A673 (cell line): Measurements from ENCODE around the gene OVCH1. TPM values are rescaled to one million over a fixed set of nuclear protein-coding genes. Genes with fewer than 3 reads are reported as not detected.

ENCODE experiments used
- BruUV-seq: library from RNA; stranded (reverse); fragments of 400-500 nt; replicated peaks from 2 replicates; lab custom pipeline; 2021; lab: Mats Ljungman, UMichigan
- CTCF ChIA-PET: fragments of 300-600 bp; sonication (Branson Sonifier 250); formaldehyde crosslinking; loops from one replicate; lab custom pipeline; 2022; ENCODE audit warnings: antibody characterized with exemption; lab: Charles Lee
- POLR2A ChIA-PET: fragments of 300-600 bp; sonication (Branson Sonifier 250); formaldehyde crosslinking; loops from one replicate; lab custom pipeline; 2022; ENCODE audit warnings: antibody characterized with exemption; ENCODE audit not compliant: low non-redundant PET; lab: Charles Lee
- DNase-seq: peaks from one replicate; pipeline ENCODE4 v3.0.0-alpha.2; 2015; ENCODE audit warnings: low spot score
- H3K27ac ChIP-seq: fragments of 200-600 bp; sonication (generic); 2 replicates; pipeline ENCODE4 v1.5.1; 2016; ENCODE audit warnings: mixed run types, low read depth, mild to moderate bottlenecking, mixed read lengths, antibody characterized with exemption, low read length; ENCODE audit not compliant: poor library complexity, severe bottlenecking
- H3K27me3 ChIP-seq: fragments of 200-600 bp; sonication (generic); replicated peaks from 2 replicates; pipeline ENCODE4 v1.6.1; 2017; ENCODE audit warnings: mixed run types, low read depth, mild to moderate bottlenecking, mixed read lengths, antibody characterized with exemption, low read length; ENCODE audit not compliant: insufficient read depth, poor library complexity
- H3K36me3 ChIP-seq: fragments of 200-600 bp; sonication (generic); 2 replicates; pipeline ENCODE4 v1.6.1; 2016; ENCODE audit warnings: mixed run types, mild to moderate bottlenecking, mixed read lengths, antibody characterized with exemption, low read length; ENCODE audit not compliant: insufficient read depth, poor library complexity, severe bottlenecking
- H3K4me1 ChIP-seq: fragments of 200-600 bp; sonication (generic); 2 replicates; pipeline ENCODE4 v1.6.1; 2017; ENCODE audit warnings: mixed run types, mild to moderate bottlenecking, mixed read lengths, antibody characterized with exemption, low read length; ENCODE audit not compliant: insufficient read depth, poor library complexity, severe bottlenecking
- H3K4me3 ChIP-seq: fragments of 200-600 bp; sonication (generic); 2 replicates; pipeline ENCODE4 v1.5.1; 2016; ENCODE audit warnings: low read depth, mixed run types, mild to moderate bottlenecking, mixed read lengths, low read length; ENCODE audit not compliant: poor library complexity, severe bottlenecking
- H3K9me3 ChIP-seq: fragments of 200-600 bp; sonication (generic); 2 replicates; pipeline ENCODE4 v1.6.1; 2016; ENCODE audit warnings: mixed run types, low read depth, mild to moderate bottlenecking, mixed read lengths, antibody characterized with exemption, low read length; ENCODE audit not compliant: poor library complexity, severe bottlenecking
- CTCF ChIP-seq: fragments of 300-800, 200-600 bp; sonication (generic); conservative IDR thresholded peaks from 2 replicates; pipeline ENCODE4 v1.5.1; 2017; ENCODE audit warnings: low read depth, mild to moderate bottlenecking, antibody characterized with exemption, low read length, moderate library complexity, mixed read lengths
- EZH2 ChIP-seq: fragments of 200-600 bp; sonication (generic); IDR thresholded peaks from 2 replicates; pipeline ENCODE4 v1.6.1; 2017; ENCODE audit warnings: borderline replicate concordance, low read depth, mild to moderate bottlenecking, mixed read lengths, antibody characterized with exemption, low read length; ENCODE audit not compliant: poor library complexity, severe bottlenecking
- intact Hi-C: fragments of 100-400 bp; cut with micrococcal nuclease; formaldehyde crosslinking; loops from one replicate; pipeline ENCODE4 v1.10.0; 2022; ENCODE audit not compliant: unreplicated experiment
- total RNA-seq: library from RNA; stranded (reverse); gene quantifications from 2 replicates; pipeline ENCODE4 v1.2.3, GENCODE V29; 2021

OVCH1 gene
- total RNA-seq, 1 experiment from 2014 or later, result 0.09 TPM

- H3K27ac ChIP-seq, result no peak overlapping the region
- no peaks in the 10 kb centered on the region for H3K4me1 ChIP-seq
- H3K27me3 ChIP-seq, result peaks cover 25% of the 10 kb centered on the region
- DNase-seq, result no peak
- no peak for TF ChIP-seq CTCF
- no peak for TF ChIP-seq EZH2
- H3K36me3 ChIP-seq, result no peaks in the 10 kb centered on the region
- no peak overlapping the region for H3K4me3 ChIP-seq
- H3K9me3 ChIP-seq, result no peaks in the 10 kb centered on the region
- BruUV-seq, result no TSS peak
- ChIA-PET POLR2A (no interaction called here), CTCF (no interaction called here)
- intact Hi-C loops, result no loop called here
Measured at GRCh38 chr12:29415111-29415510, 82.4 kb downstream of the OVCH1 start.

GRCh38 chr12:29414368-29414767 is 83.1 kb downstream of the OVCH1 start:
- Histone ChIP-seq H3K4me3 (no peak overlapping the region), H3K36me3 (no peaks in the 10 kb centered on the region), H3K27ac (no peak overlapping the region), H3K9me3 (no peaks in the 10 kb centered on the region), H3K4me1 (no peaks in the 10 kb centered on the region), H3K27me3 (peaks cover 25% of the 10 kb centered on the region)
- TF ChIP-seq EZH2 (no peak), CTCF (no peak)
- POLR2A ChIA-PET, result no interaction called here
- DNase-seq, result no peak
- intact Hi-C loops, result no loop called here
- BruUV-seq, result no TSS peak
- CTCF ChIA-PET, result no interaction called here

- Histone ChIP-seq H3K27me3 (no peaks in the 10 kb centered on the region), H3K4me1 (no peaks in the 10 kb centered on the region), H3K27ac (no peak overlapping the region), H3K4me3 (no peak overlapping the region), H3K9me3 (no peaks in the 10 kb centered on the region), H3K36me3 (no peaks in the 10 kb centered on the region)
- TF ChIP-seq EZH2 (no peak), CTCF (no peak)
- ChIA-PET CTCF (no interaction called here), POLR2A (no interaction called here)
- BruUV-seq, result no TSS peak
- DNase-seq, result no peak
- intact Hi-C loops, result no loop called here
Measured at GRCh38 chr12:29405561-29405960, 91.9 kb downstream of the OVCH1 start.
